ENCODE results near the gene CREB5. TPM values are rescaled to one million over a fixed set of nuclear protein-coding genes. Genes with fewer than 3 reads are reported as not detected.

CREB5 gene
- total and polyA plus RNA-seq, 2 of the 8 experiments (the other 6 are each of a cell fraction or from before 2014, with no cell fraction given), result 2.4 to 2.7 TPM

DNA sequence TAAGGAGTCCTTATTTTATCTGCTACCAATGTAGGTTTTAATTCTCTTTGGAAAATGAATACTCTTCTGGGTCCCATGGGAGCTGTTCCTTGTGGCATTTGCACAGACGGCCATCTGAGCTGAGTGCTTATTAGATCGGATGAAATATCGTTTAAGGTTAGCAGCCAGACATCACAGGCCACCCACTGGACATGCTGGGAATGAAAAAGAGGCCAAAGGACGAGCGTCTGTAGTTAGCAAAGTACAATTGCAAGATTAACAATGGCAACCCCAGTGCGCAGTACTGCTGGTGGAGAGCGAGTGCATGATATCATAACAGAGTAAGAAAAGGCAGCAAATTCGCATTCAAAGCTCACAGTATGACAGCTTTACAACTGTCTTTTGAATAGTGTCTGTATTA lies 28.3 kb upstream of the CREB5 start:
- no peaks in the 10 kb centered on the region for H4K20me1 ChIP-seq (replicated peaks in 1 of 2; ENCODE audit: control insufficient read depth in 1 of 2, insufficient read depth in 2 of 2, low read length in 2 of 2)
- H3K9me3 ChIP-seq (ENCODE audit: insufficient read depth in 2 of 2, low read depth in 1 of 2, low read length in 1 of 2), result no peaks in the 10 kb centered on the region
- H3K4me3 ChIP-seq (ENCODE audit: extremely low read depth in 1 of 4, insufficient read depth in 2 of 4, low read depth in 3 of 4, low read length in 4 of 4), result no peak overlapping the region
- no peaks in the 10 kb centered on the region for H3K79me2 ChIP-seq (ENCODE audit: control insufficient read depth in 1 of 2, insufficient read depth in 2 of 2, low read length in 2 of 2)
- no peak overlapping the region for H3K4ac ChIP-seq (replicated peaks; ENCODE audit: insufficient read length, low read depth, low read length)
- no peak overlapping the region for H3K23ac ChIP-seq (ENCODE audit: insufficient read length)
- H2AFZ ChIP-seq (ENCODE audit: low read length), result no peak overlapping the region
- H2BK120ac ChIP-seq (replicated peaks; ENCODE audit: low read depth, low read length), result no peak overlapping the region
- H3K56ac ChIP-seq (replicated peaks; ENCODE audit: insufficient read length, low read depth, low read length), result no peak overlapping the region
- H4K8ac ChIP-seq (ENCODE audit: extremely low read depth, insufficient read depth, low read length), result no peak overlapping the region
- H3K4me1 ChIP-seq (replicated peaks in 1 of 4; ENCODE audit: control insufficient read depth in 3 of 4, insufficient read depth in 4 of 4, low read length in 3 of 4), result no peaks in the 10 kb centered on the region
- no peak overlapping the region for H4K91ac ChIP-seq (replicated peaks; ENCODE audit: insufficient read length, low read length)
- CTCF ChIA-PET (ENCODE audit: partially characterized antibody), result interaction anchor here (0.5 to 1.3 kb wide), 2 partner anchors 84 to 147 kb away, joined by 4 to 5 read pairs; no protein-coding TSS in a partner anchor
- H3K4me2 ChIP-seq (ENCODE audit: insufficient read depth in 1 of 2, low read depth in 2 of 2, low read length in 2 of 2), result no peak overlapping the region
- TF ChIP-seq POU5F1 (IDR thresholded peaks at IDR 0.05; ENCODE audit: low read depth, low read length) (no peak), PHF8 (conservative IDR thresholded peaks at IDR 0.05; ENCODE audit: low read depth, low read length) (no peak), TBP (IDR thresholded peaks at IDR 0.05; ENCODE audit: low read depth, low read length) (no peak), TEAD4 (IDR thresholded peaks at IDR 0.05; ENCODE audit: low read depth, low read length) (no peak), SRF (IDR thresholded peaks at IDR 0.05; ENCODE audit: low read depth, low read length) (no peak), SP2 (IDR thresholded peaks at IDR 0.05; ENCODE audit: low read length) (no peak)
- DNase-seq (ENCODE audit: low read depth in 1 of 2, low spot score in 2 of 2) (no peak), FAIRE-seq (no peak)
- H2BK5ac ChIP-seq (ENCODE audit: low read depth, low read length), result no peak overlapping the region
- H2BK15ac ChIP-seq (ENCODE audit: low read length), result no peak overlapping the region
- no peak overlapping the region for H3K9ac ChIP-seq (replicated peaks in 1 of 4; ENCODE audit: extremely low read depth in 1 of 4, low read depth in 3 of 4, low read length in 3 of 4)
- WGBS, 2 experiments (ENCODE audit: extremely low coverage in 1 of 2, insufficient coverage in 1 of 2, insufficient read length in 1 of 2, insufficient replicate concordance in 2 of 2, low coverage in 1 of 2, low lambda C conversion rate in 2 of 2, missing lambda C conversion rate in 1 of 2), result 83% methylated on average over 8 of the region's 8 CpGs; no CpG with 5 or more reads in 1 of the 2 experiments
- H4K5ac ChIP-seq (ENCODE audit: insufficient read length, low read depth, low read length), result no peak overlapping the region
- no peak overlapping the region for H2AK5ac ChIP-seq (ENCODE audit: low read depth, low read length)
- H3K27me3 ChIP-seq (replicated peaks in 1 of 4; ENCODE audit: control insufficient read depth in 3 of 4, extremely low read depth in 1 of 4, insufficient read depth in 3 of 4, low read length in 3 of 4), result no peaks in the 10 kb centered on the region
- H3K36me3 ChIP-seq (ENCODE audit: control insufficient read depth in 2 of 4, insufficient read depth in 4 of 4, low read length in 3 of 4), result no peaks in the 10 kb centered on the region
- no peak overlapping the region for H3K27ac ChIP-seq (ENCODE audit: low read depth, low read length)
- no peak overlapping the region for H2BK20ac ChIP-seq (ENCODE audit: low read length)
- no peak overlapping the region for H3K14ac ChIP-seq (ENCODE audit: insufficient read length)
- no peak overlapping the region for H3K18ac ChIP-seq (ENCODE audit: extremely low read depth, low read length)
- H3K23me2 ChIP-seq (ENCODE audit: low read depth, low read length), result no peaks in the 10 kb centered on the region
- no peak overlapping the region for H2BK12ac ChIP-seq (ENCODE audit: low read depth, low read length)
- H3K79me1 ChIP-seq (ENCODE audit: low read depth, low read length), result no peaks in the 10 kb centered on the region
- POLR2A ChIA-PET (ENCODE audit: partially characterized antibody), result no interaction called here
